HEK293 (cell line): ENCODE measurements around the gene SLAMF6.

ENCODE experiments used
- CTCF ChIP-seq: fragments of 450-650 bp; formaldehyde crosslinking; IDR thresholded peaks from 2 replicates; pipeline ENCODE4 v1.5.1; 2016; ENCODE audit warnings: missing biosample characterization, missing genetic modification characterization
- ZNF350 ChIP-seq: fragments of 450-650 bp; formaldehyde crosslinking; IDR thresholded peaks from 2 replicates; pipeline ENCODE4 v1.5.0; 2017; ENCODE audit warnings: missing biosample characterization, mild to moderate bottlenecking, missing genetic modification characterization
- ZNF580 ChIP-seq: fragments of 450-650 bp; formaldehyde crosslinking; IDR thresholded peaks from 2 replicates; pipeline ENCODE4 v1.5.1; 2016; ENCODE audit warnings: missing biosample characterization, missing genetic modification characterization
- ZNF610 ChIP-seq: fragments of 450-650 bp; formaldehyde crosslinking; IDR thresholded peaks from 2 replicates; pipeline ENCODE4 v1.5.1; 2016; ENCODE audit warnings: missing biosample characterization, missing genetic modification characterization, borderline replicate concordance
- ZNF639 ChIP-seq: fragments of 450-650 bp; formaldehyde crosslinking; IDR thresholded peaks from 2 replicates; pipeline ENCODE4 v1.5.1; 2016; ENCODE audit warnings: missing biosample characterization, missing genetic modification characterization
- ZNF843 ChIP-seq: fragments of 450-650 bp; formaldehyde crosslinking; IDR thresholded peaks from 2 replicates; pipeline ENCODE4 v1.5.1; 2016; ENCODE audit warnings: missing biosample characterization, missing genetic modification characterization
- TF ChIP-seq, protein P1 (sequence below): fragments of 450-650 bp; formaldehyde crosslinking; conservative IDR thresholded peaks from 2 replicates; pipeline ENCODE4 v1.5.1; 2016; ENCODE audit warnings: low read depth, missing biosample characterization, missing genetic modification characterization
- TF ChIP-seq, protein P2 (sequence below): fragments of 450-650 bp; formaldehyde crosslinking; IDR thresholded peaks from 2 replicates; pipeline ENCODE4 v1.5.1; 2016; ENCODE audit warnings: missing biosample characterization, missing genetic modification characterization, low read depth

GRCh38 chr1:160438317-160438918 lies 84.6 kb downstream of the SLAMF6 start:
- TF ChIP-seq CTCF (tag by site-specific recombination) (no peak), ZNF639 (tag by site-specific recombination) (no peak), ZNF350 (no peak), ZNF843 (tag by site-specific recombination) (no peak), ZNF610 (tag by site-specific recombination) (no peak), ZNF580 (tag by site-specific recombination) (no peak)
- TF ChIP-seq, protein P1, sequence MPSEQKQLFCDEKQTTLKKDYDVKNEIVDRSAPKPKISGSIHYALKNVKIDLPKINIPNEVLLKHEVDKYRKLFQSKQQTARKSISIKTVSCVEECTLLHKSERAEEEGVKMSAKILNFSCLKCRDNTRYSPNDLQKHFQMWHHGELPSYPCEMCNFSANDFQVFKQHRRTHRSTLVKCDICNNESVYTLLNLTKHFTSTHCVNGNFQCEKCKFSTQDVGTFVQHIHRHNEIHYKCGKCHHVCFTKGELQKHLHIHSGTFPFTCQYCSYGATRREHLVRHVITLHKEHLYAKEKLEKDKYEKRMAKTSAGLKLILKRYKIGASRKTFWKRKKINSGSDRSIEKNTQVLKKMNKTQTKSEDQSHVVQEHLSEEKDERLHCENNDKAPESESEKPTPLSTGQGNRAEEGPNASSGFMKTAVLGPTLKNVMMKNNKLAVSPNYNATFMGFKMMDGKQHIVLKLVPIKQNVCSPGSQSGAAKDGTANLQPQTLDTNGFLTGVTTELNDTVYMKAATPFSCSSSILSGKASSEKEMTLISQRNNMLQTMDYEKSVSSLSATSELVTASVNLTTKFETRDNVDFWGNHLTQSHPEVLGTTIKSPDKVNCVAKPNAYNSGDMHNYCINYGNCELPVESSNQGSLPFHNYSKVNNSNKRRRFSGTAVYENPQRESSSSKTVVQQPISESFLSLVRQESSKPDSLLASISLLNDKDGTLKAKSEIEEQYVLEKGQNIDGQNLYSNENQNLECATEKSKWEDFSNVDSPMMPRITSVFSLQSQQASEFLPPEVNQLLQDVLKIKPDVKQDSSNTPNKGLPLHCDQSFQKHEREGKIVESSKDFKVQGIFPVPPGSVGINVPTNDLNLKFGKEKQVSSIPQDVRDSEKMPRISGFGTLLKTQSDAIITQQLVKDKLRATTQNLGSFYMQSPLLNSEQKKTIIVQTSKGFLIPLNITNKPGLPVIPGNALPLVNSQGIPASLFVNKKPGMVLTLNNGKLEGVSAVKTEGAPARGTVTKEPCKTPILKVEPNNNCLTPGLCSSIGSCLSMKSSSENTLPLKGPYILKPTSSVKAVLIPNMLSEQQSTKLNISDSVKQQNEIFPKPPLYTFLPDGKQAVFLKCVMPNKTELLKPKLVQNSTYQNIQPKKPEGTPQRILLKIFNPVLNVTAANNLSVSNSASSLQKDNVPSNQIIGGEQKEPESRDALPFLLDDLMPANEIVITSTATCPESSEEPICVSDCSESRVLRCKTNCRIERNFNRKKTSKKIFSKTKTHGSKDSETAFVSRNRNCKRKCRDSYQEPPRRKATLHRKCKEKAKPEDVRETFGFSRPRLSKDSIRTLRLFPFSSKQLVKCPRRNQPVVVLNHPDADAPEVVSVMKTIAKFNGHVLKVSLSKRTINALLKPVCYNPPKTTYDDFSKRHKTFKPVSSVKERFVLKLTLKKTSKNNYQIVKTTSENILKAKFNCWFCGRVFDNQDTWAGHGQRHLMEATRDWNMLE (tag by site-specific recombination), result no peak
- TF ChIP-seq, protein P2, sequence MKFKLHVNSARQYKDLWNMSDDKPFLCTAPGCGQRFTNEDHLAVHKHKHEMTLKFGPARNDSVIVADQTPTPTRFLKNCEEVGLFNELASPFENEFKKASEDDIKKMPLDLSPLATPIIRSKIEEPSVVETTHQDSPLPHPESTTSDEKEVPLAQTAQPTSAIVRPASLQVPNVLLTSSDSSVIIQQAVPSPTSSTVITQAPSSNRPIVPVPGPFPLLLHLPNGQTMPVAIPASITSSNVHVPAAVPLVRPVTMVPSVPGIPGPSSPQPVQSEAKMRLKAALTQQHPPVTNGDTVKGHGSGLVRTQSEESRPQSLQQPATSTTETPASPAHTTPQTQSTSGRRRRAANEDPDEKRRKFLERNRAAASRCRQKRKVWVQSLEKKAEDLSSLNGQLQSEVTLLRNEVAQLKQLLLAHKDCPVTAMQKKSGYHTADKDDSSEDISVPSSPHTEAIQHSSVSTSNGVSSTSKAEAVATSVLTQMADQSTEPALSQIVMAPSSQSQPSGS (tag by site-specific recombination), result no peak
